HG03097 (cell line): ENCODE data around the gene SLC26A2.
A peak's percentile ranks its signal among the peaks of the same experiment; 100 is the strongest.

ENCODE experiments used
- ATAC-seq: cut with Tn5 transposase; IDR thresholded peaks from one replicate; pipeline ENCODE4 v1.9.1; 2021; ENCODE audit not compliant: unreplicated experiment, low FRiP score

Gene SLC26A2

GRCh38 chr5:150034662-150035061, 74.1 kb downstream of the SLC26A2 start:
- ATAC-seq = no peak

DNA sequence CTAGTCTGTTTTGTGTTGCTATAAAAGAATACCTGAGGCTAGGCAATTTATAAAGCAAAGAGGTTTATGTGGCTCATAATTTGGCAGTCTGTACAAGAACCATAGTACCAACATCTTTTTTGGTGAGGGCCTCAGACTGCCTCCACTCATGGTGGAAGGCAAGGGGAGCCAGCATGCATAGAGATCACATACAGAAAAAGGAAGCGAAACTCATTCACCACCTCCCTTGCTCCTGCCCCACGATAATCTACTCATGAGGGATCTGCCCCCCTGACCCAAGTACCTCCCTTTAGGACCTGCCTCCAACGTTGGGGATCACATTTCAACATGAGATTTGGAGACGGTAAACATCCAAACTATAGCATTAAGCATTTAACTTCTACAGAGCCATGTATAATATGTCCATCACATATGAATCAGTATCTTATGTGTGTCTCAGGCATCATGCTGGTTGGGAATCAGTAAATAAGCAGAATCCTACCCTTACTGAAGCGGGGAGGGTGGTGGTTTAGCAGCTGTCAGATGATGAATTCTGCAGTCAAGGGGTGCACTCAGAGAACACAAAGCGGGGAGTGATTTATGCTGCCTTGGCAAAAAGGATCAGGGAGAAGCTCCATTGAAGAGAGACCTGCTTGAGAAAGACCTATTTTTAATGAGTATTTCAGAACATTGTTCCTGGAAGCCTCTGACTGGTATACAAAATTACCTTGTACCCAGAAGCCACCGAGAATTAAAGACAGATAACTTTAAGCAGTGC, 74.8 kb downstream of the SLC26A2 start:
- ATAC-seq = peak; percentile 74

- no peak for ATAC-seq
Measured at GRCh38 chr5:150036513-150036912, 76.0 kb downstream of the SLC26A2 start.
